ENCODE data around the gene AHCYL2. TPM values are rescaled to one million over a fixed set of nuclear protein-coding genes. Genes with fewer than 3 reads are reported as not detected.

AHCYL2 gene
- total RNA-seq, 1 experiment from 2014 or later, result 20.2 TPM

- Histone ChIP-seq H3K4me3 (ENCODE audit: low read depth in 2 of 2, low read length in 2 of 2) (no peak overlapping the region), H3K27me3 (ENCODE audit: control insufficient read depth, insufficient read depth, low read length) (no peaks in the 10 kb centered on the region), H3K9me3 (ENCODE audit: control insufficient read depth, insufficient read depth, low read depth, low read length) (no peaks in the 10 kb centered on the region), H3K27ac (ENCODE audit: low read length) (no peak overlapping the region), H3K36me3 (ENCODE audit: control insufficient read depth, insufficient read depth, low read length) (no peaks in the 10 kb centered on the region), H3K4me1 (ENCODE audit: control insufficient read depth, insufficient read depth, low read length) (no peaks in the 10 kb centered on the region)
- no TSS peak for BruUV-seq (replicated peaks)
- ChIA-PET CTCF (interaction anchor here (0.5 kb wide), 1 partner anchor 16 kb away, joined by 8 read pairs; no protein-coding TSS in a partner anchor), POLR2A (no interaction called here)
- intact Hi-C loops (cut with micrococcal nuclease; ENCODE audit: unreplicated experiment), result no loop called here
- in situ Hi-C loops (cut with HindIII; ENCODE audit: low pct_unique_long_range_greater_than_20kb, low sequenced_read_pairs), result no loop called here
- no peak for DNase-seq (ENCODE audit: low read depth, low spot score)
- TF ChIP-seq SIN3A (IDR thresholded peaks at IDR 0.05; ENCODE audit: borderline replicate concordance, insufficient read depth, low read depth, low read length) (no peak), TCF7L2 (IDR thresholded peaks at IDR 0.05; ENCODE audit: low read depth, low read length) (no peak), CTCF (IDR thresholded peaks at IDR 0.05) (no peak), REST (IDR thresholded peaks at IDR 0.05; ENCODE audit: insufficient read depth in 1 of 2, low read depth in 2 of 2, low read length in 1 of 2) (no peak), POLR2AphosphoS5 (IDR thresholded peaks at IDR 0.05; ENCODE audit: low read depth, low read length) (no peak)
- ATAC-seq, result no peak
These were observed 37.5 kb downstream of the AHCYL2 start for GRCh38 chr7:129262324-129262723.

- Histone ChIP-seq H3K9me3 (ENCODE audit: control insufficient read depth, insufficient read depth, low read depth, low read length) (no peaks in the 10 kb centered on the region), H3K27me3 (ENCODE audit: control insufficient read depth, insufficient read depth, low read length) (no peaks in the 10 kb centered on the region), H3K27ac (ENCODE audit: low read length) (no peak overlapping the region), H3K4me1 (ENCODE audit: control insufficient read depth, insufficient read depth, low read length) (no peaks in the 10 kb centered on the region), H3K4me3 (ENCODE audit: low read depth in 2 of 2, low read length in 2 of 2) (no peak overlapping the region), H3K36me3 (ENCODE audit: control insufficient read depth, insufficient read depth, low read length) (no peaks in the 10 kb centered on the region)
- ChIA-PET CTCF (interaction anchor here (0.5 to 0.6 kb wide), 2 partner anchors 15 to 103 kb away, joined by 4 to 8 read pairs; no protein-coding TSS in a partner anchor), POLR2A (no interaction called here)
- ATAC-seq, result no peak
- no TSS peak for BruUV-seq (replicated peaks)
- no peak for TF ChIP-seq REST (IDR thresholded peaks at IDR 0.05; ENCODE audit: insufficient read depth in 1 of 2, low read depth in 2 of 2, low read length in 1 of 2)
- TF ChIP-seq POLR2AphosphoS5 (IDR thresholded peaks at IDR 0.05; ENCODE audit: low read depth, low read length), result no peak
- no peak for TF ChIP-seq TCF7L2 (IDR thresholded peaks at IDR 0.05; ENCODE audit: low read depth, low read length)
- no peak for TF ChIP-seq CTCF (IDR thresholded peaks at IDR 0.05)
- no peak for TF ChIP-seq SIN3A (IDR thresholded peaks at IDR 0.05; ENCODE audit: borderline replicate concordance, insufficient read depth, low read depth, low read length)
- in situ Hi-C loops (cut with HindIII; ENCODE audit: low pct_unique_long_range_greater_than_20kb, low sequenced_read_pairs), result no loop called here
- no peak for DNase-seq (ENCODE audit: low read depth, low spot score)
- intact Hi-C loops (cut with micrococcal nuclease; ENCODE audit: unreplicated experiment), result no loop called here
These were observed 38.3 kb downstream of the AHCYL2 start for GRCh38 chr7:129263168-129263567.
